GM12878 (cell line): ENCODE data around the gene PKP2. TPM values are rescaled to one million over a fixed set of nuclear protein-coding genes. Genes with fewer than 3 reads are reported as not detected.

Experiments
- ATAC-seq: fragments of 200-7000 bp; cut with Tn5 transposase; 3 replicates; pipeline ENCODE4 v1.9.1; 2020; ENCODE audit warnings: mild to moderate bottlenecking, moderate library complexity
- BruUV-seq: library from RNA; stranded (reverse); fragments of 400-500 nt; replicated peaks from 2 replicates; lab custom pipeline; 2021; lab: Mats Ljungman, UMichigan
- CTCF ChIA-PET: fragments of 300-600 bp; sonication (Branson Sonifier 250); formaldehyde crosslinking; extraction: SDS; loops from one replicate; lab custom pipeline; 2021; ENCODE audit warnings: inconsistent platforms; lab: Yijun Ruan, JAX
- POLR2A ChIA-PET: fragments of 350-600 bp; formaldehyde crosslinking; extraction: SDS; loops from one replicate; lab custom pipeline; 2021; ENCODE audit warnings: inconsistent platforms; lab: Charles Lee
- RAD21 ChIA-PET: fragments of 300-600 bp; sonication (Branson Sonifier 250); formaldehyde crosslinking; loops from one replicate; lab custom pipeline; 2023; ENCODE audit warnings: antibody characterized with exemption; ENCODE audit not compliant: unreplicated experiment; lab: Charles Lee
- SMC1A ChIA-PET: fragments of 300-600 bp; sonication (Branson Sonifier 250); formaldehyde crosslinking; loops from one replicate; lab custom pipeline; 2023; ENCODE audit not compliant: unreplicated experiment, uncharacterized antibody; lab: Charles Lee
- DNase-seq: peaks from one replicate; pipeline ENCODE4 v3.0.0-alpha.2; 2011; ENCODE audit warnings: low read depth, low spot score
- FAIRE-seq: peaks from 3 replicates; lab custom pipeline; 2011; peaks lifted over from hg19 to GRCh38; lab: Jason Lieb, UNC
- H2AFZ ChIP-seq: 2 replicates; pipeline ENCODE4 v1.6.0; 2011; ENCODE audit warnings: low read depth, low read length, control low read depth; ENCODE audit not compliant: control insufficient read depth
- H3K27ac ChIP-seq: 2 replicates; pipeline ENCODE4 v1.5.1; 2011; ENCODE audit warnings: control low read depth; ENCODE audit not compliant: control insufficient read depth, insufficient read depth
- H3K27me3 ChIP-seq, 2 experiments: replicated peaks in 1 of 2; 2 replicates each; pipeline versions ENCODE4 v1.6.0 to v1.6.1; 2011; ENCODE audit warnings: low read length in 1 of 2; ENCODE audit not compliant: control insufficient read depth in 2 of 2, insufficient read depth in 2 of 2
- H3K36me3 ChIP-seq, 2 experiments: 2 replicates each; pipeline ENCODE4 v1.5.1; 2011; ENCODE audit warnings: low read length in 1 of 2; ENCODE audit not compliant: control insufficient read depth in 2 of 2, insufficient read depth in 2 of 2
- H3K4me1 ChIP-seq: 2 replicates; pipeline ENCODE4 v1.6.1; 2011; ENCODE audit warnings: mild to moderate bottlenecking, low read length, moderate library complexity, mixed read lengths; ENCODE audit not compliant: control insufficient read depth, insufficient read depth
- H3K4me2 ChIP-seq: 2 replicates; pipeline ENCODE4 v1.6.0; 2011; ENCODE audit warnings: control low read depth; ENCODE audit not compliant: control insufficient read depth, insufficient read depth
- H3K4me3 ChIP-seq: fragments of 200-600 bp; sonication (generic); 2 replicates; pipeline ENCODE4 v1.5.1; 2016
- H3K79me2 ChIP-seq: 2 replicates; pipeline ENCODE4 v1.6.0; 2011; ENCODE audit warnings: low read length; ENCODE audit not compliant: control insufficient read depth, insufficient read depth
- H3K9ac ChIP-seq: 2 replicates; pipeline ENCODE4 v1.8.0; 2011; ENCODE audit warnings: low read length, control low read depth, mixed read lengths; ENCODE audit not compliant: control insufficient read depth, insufficient read depth
- H3K9me3 ChIP-seq: replicated peaks from 3 replicates; pipeline ENCODE4 v1.5.1; 2011; ENCODE audit warnings: mild to moderate bottlenecking, low read length; ENCODE audit not compliant: control insufficient read depth, insufficient read depth
- H4K20me1 ChIP-seq: 2 replicates; pipeline ENCODE4 v1.6.0; 2011; ENCODE audit not compliant: control insufficient read depth, insufficient read depth
- BCLAF1 ChIP-seq: fragments of 450-650 bp; IDR thresholded peaks from 2 replicates; pipeline ENCODE4 v1.6.1; 2017; ENCODE audit warnings: antibody characterized with exemption, mild to moderate bottlenecking, moderate library complexity
- CBX3 ChIP-seq: fragments of 200-600 bp; sonication (generic); IDR thresholded peaks from 2 replicates; pipeline ENCODE4 v1.6.1; 2016; ENCODE audit warnings: low read depth, borderline replicate concordance
- HDGF ChIP-seq: fragments of 450-650 bp; IDR thresholded peaks from 2 replicates; pipeline ENCODE4 v1.6.1; 2016; ENCODE audit warnings: antibody characterized with exemption
- LARP7 ChIP-seq: fragments of 450-650 bp; IDR thresholded peaks from 2 replicates; pipeline ENCODE4 v1.6.1; 2017; ENCODE audit warnings: mild to moderate bottlenecking
- MYC ChIP-seq: IDR thresholded peaks from 2 replicates; pipeline ENCODE4 v1.6.1; 2011; ENCODE audit warnings: mild to moderate bottlenecking, low read length, moderate library complexity, inconsistent platforms; ENCODE audit not compliant: insufficient read depth, insufficient replicate concordance, insufficient read length, severe bottlenecking
- NFYB ChIP-seq: IDR thresholded peaks from 2 replicates; pipeline ENCODE4 v1.6.1; 2011; ENCODE audit warnings: low read depth, mild to moderate bottlenecking, low read length, improper control_type of control experiment, moderate library complexity; ENCODE audit not compliant: insufficient read depth
- POLR2AphosphoS5 ChIP-seq: IDR thresholded peaks from 2 replicates; pipeline ENCODE4 v1.6.1; 2011; ENCODE audit warnings: mild to moderate bottlenecking, low read length, inconsistent platforms
- REST ChIP-seq: IDR thresholded peaks from 2 replicates; pipeline ENCODE4 v1.6.1; 2012; ENCODE audit warnings: mild to moderate bottlenecking, low read depth, low read length
- SMAD5 ChIP-seq: IDR thresholded peaks from 2 replicates; pipeline ENCODE4 v1.6.1; 2016; ENCODE audit warnings: antibody characterized with exemption, low read depth
- WGBS: methylation state at CpG from one replicate; pipeline ENCODE4 v1.1.6; 2016; ENCODE audit warnings: low lambda C conversion rate; ENCODE audit not compliant: insufficient replicate concordance, insufficient coverage; ENCODE audit errors: missing lambda C conversion rate; 5-methylcytosine and 5-hydroxymethylcytosine counted together
- in situ Hi-C: fragments of 300-500 bp; cut with MboI; formaldehyde crosslinking; loops from 9 replicates; pipeline ENCODE4 v1.14.3; 2018; ENCODE audit warnings: mixed read lengths
- intact Hi-C: fragments of 100-400 bp; cut with micrococcal nuclease; formaldehyde crosslinking; loops from one replicate; pipeline ENCODE4 v1.14.2; 2022; ENCODE audit not compliant: unreplicated experiment
- polyA plus RNA-seq, 11 experiments: library from polyadenylated mRNA; depleted of rRNA in 4 of 11; unstranded in 6 of 11; stranded (reverse) in 5 of 11; fragments of >200 nt; fragmentation: Nextera tagmentation in 4 of 11; fragmentation: Illumina TruSeq in 1 of 11; extraction: Ambion mirVana in 4 of 11; extraction: Trizol in 1 of 11; gene quantifications; 1 replicate in 1 of 11; 2 replicates in 10 of 11; pipeline versions ENCODE4 v1.2.1 to v1.2.3, GENCODE V29; 2011 to 2016; ENCODE audit warnings: inconsistent platforms in 2 of 11, missing spikeins in 2 of 11, low read depth in 1 of 11
- total RNA-seq, 4 experiments: library from RNA; depleted of rRNA in 3 of 4; stranded (reverse); fragments of >200 nt in 3 of 4; fragmentation: Illumina TruSeq in 1 of 4; extraction: Trizol in 1 of 4; gene quantifications; 2 replicates each; pipeline versions ENCODE4 v1.2.1 to v1.2.3, GENCODE V29; 2013 to 2021

Gene PKP2
- total and polyA plus RNA-seq, 10 of the 15 experiments (the other 5 are each of a cell fraction or from before 2014, with no cell fraction given), result 0.02 to 4.1 (median 0.07) TPM; not detected in 4

GRCh38 chr12:32921397-32921796 lies 24.8 kb upstream of the PKP2 start:
- POLR2A ChIA-PET, result no interaction called here
- CTCF ChIA-PET, result interaction anchor here (6.7 kb wide), 1 partner anchor 165 kb away, joined by 85 read pairs; the partner anchor contains the start of gene YARS2
- RAD21 ChIA-PET, result interaction anchor here (0.7 kb wide), 1 partner anchor 166 kb away, joined by 3 read pairs; the partner anchor contains the start of gene YARS2
- Histone ChIP-seq H2AFZ (no peak overlapping the region), H3K27ac (no peak overlapping the region), H3K36me3 (no peaks in the 10 kb centered on the region), H3K4me3 (no peak overlapping the region), H3K9ac (no peak overlapping the region), H3K27me3 (no peaks in the 10 kb centered on the region), H4K20me1 (no peaks in the 10 kb centered on the region), H3K4me1 (no peaks in the 10 kb centered on the region), H3K4me2 (no peak overlapping the region), H3K9me3 (no peaks in the 10 kb centered on the region), H3K79me2 (no peaks in the 10 kb centered on the region)
- intact Hi-C loops, result no loop called here
- TF ChIP-seq REST (no peak), MYC (no peak), LARP7 (no peak), POLR2AphosphoS5 (no peak), HDGF (no peak), NFYB (no peak), SMAD5 (no peak), BCLAF1 (no peak), CBX3 (no peak)
- FAIRE-seq, result no peak
- BruUV-seq, result no TSS peak
- in situ Hi-C loops, result loop anchor here (25.0 kb wide), 1 partner anchor 1259 kb away; the partner anchor contains the start of gene ETFBKMT
- SMC1A ChIA-PET, result interaction anchor here (0.6 to 7.2 kb wide), 2 partner anchors 165 to 732 kb away, joined by 3 to 61 read pairs; partner anchors contain the start of gene YARS2
- ATAC-seq, result no peak
- 0% methylated on average over 2 of the region's 2 CpGs for WGBS
- no peak for DNase-seq
